NCI-H1694 (cell line): ENCODE data around the gene LYVE1.
A peak's percentile ranks its signal among the peaks of the same experiment; 100 is the strongest.

ENCODE experiments used
- DNase-seq: peaks from one replicate; lab custom pipeline; 2025; lab: John Stamatoyannopoulos, UW

LYVE1 gene

DNA sequence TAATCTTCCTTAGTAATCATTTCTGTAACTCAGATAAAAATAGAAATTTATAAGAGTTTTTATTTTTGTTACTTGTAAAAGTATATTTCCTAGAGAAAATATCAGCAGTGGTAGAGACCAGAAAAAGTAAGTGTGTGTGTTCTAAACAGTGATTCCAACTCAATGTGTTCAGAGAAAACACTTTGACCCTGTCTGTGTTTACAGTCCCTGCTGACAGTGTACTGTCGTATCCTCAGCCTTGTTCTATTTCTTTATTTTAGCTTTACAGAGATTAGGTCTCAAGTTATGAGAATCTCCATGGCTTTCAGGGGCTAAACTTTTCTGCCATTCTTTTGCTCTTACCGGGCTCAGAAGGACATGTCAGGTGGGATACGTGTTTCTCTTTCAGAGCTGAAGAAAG lies 10.2 kb downstream of the LYVE1 start:
- no peak for DNase-seq

DNA sequence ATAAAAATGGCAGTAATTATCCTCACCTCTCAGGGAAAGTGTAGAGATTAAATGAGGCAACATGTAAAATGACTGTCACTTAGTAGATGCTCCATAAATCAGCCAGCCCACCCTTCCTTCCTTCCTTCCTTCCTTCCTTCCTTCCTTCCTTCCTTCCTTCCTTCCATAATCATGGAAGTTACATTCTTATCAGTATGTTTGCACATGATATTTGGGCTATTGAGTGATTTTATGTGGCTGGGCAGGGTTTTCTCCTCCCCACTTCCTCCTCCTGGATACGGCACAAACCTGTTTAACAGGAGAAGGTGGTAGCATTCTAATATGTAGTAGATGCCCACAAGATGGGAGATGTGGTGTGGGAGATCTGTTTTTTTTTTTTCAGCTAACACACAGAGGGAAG lies 11.9 kb downstream of the LYVE1 start:
- DNase-seq, result no peak

DNA sequence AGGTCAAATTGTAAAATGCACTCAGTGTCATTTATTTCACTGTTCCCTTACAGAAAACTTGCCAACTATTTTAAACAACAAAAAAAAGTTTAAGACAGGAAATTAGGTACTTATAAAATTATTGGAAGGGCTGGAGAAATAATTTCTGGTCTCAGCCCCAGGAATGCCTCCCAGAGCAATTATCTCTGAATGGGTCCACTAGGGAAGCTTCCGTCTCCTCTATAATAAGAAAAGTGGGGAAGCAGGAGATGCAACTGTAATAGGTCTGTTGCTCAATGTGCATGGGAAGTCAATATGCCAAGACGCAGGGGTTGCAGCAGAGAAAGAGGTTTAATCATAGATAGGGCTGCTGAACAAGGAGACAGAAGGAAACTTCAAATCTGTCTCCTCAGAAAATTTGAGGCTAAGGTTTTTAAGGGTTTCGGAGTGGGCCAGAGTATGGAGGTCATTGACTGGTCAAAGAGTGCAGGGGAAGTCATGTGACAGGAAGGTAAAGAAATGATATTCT lies 16.6 kb downstream of the LYVE1 start:
- no peak for DNase-seq

DNA sequence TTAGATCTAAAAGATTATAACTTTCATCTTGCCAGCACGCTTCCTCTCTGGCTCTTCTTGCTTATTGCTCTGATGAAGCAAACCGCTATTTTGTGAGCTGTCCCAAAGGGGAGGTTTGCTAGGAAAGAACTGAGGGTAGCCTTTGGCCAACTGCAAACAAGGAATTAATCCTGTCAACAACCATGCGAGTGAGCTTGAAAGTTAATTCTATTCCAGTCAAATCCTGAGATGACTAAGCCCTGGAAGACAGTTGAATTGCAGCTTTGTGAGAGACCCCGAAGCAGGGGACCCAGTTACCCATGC lies 17.2 kb downstream of the LYVE1 start:
- DNase-seq, result no peak

DNA sequence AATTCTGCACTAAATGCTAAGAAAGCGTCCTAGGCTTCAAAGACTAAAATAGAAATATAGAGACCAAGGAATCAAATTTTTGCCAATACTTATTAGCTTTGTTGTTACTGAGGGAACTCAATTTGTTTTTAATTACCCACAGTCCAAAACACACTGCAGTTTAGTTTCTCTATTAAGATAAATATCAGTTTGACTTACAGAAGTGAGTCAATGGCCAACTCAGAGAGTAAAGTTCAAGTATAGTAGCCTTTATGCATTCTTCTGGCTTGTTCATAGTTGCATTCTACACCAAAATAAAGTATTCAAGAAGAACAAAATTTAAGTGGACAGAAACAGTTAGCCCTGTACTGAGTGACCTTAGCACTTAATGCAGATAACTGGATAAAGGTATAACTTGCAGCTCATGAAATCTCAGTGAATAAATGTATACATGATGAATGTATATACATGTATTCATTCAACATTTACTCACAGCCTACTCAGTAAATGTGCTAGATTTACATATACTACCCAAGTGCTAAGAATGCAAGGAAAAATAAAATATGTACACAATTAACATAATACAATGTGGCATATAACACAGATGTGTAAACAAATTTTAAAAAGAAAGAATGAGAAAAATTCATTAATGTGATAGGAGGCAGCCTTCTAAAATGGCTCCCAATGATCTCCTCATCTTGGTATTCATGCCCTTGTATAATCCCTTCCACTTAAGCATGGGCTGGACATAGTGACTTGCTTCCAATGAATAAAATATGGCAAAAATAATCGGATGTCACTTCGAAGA lies 17.8 kb downstream of the LYVE1 start:
- DNase-seq, result no peak

DNA sequence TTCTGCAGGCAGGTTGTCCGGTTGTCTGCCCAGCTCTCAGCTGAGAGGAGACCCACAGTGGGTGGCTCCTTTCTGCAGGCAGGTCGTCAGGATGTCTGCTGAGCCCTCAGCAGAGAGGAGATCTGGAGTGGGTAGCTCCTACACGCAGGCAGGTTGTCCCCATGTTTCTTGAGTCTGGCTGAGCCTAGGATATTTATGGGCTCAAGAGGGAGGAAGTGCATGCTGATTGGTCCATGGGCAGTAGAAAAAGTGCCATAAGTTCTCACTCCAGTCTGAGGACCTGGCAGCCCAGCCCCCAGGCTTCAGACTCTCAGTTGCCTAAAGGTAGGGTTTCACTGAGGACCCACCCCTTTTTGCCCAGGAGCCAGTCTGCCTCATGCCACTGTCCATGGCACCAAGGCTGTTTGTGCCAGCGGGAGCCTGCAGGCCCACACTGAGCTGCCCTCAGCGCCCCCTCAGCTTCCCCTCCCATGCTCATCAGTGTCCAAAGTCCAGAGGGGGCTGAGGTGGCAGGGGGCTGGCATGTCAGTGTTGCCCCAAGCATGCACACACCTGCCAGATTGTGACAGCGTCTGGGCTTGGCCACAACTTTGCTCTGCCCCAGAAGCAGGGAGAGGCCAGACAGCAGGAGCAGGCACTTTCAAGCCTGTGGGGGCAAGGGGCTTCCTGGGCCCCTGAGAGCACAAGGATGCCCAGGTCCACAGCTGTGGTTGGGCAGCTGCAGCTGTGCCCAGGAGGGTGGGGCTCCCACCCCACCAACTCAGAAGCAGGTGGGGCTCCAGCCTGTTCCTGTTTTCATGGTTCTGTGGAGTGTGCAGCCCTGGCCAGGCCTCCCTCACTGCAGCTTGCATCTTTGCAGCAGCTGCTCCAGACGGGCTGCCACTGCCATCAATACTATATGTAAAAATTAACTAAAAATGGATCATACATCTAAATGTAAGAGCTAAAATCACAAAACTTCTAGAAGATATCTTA lies 23.7 kb downstream of the LYVE1 start:
- no peak for DNase-seq

DNA sequence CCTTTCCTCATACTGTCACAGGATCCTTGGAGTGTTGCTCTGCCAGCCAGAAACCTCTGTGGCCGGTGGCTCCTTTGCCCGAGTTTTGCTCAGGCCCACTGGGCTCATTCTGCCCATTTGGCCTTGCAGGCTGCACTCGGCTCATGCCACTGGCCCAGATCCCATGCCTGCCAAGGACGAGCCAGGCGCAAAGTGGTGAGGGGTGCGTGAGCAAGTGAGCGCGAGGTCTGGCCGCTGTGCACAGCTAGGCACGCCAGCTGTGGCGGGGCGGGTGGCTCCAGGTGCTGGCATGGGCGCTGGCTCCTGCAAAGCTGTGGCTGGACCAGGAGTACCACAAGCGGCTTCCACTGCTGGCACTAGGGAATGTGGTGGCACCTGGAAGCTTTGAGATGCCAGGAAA lies 24.7 kb downstream of the LYVE1 start:
- DNase-seq, result no peak

DNA sequence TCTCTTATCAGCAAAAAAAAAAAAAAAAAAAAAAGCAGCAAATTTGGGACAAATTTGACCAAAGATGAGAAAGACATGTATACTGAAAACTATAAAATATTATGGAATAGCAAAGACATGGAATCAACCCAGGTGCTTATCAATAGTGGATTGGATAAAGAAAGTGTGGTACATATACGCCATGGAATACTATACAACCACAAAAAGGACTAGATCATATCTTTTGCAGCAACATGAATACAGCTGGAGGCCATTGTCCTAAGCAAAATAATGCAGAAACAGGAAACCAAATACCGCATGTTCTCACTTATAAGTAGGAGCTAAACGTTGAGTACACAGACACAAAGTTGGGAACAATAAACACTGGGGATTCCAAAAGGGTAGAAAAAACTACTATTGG lies 25.7 kb downstream of the LYVE1 start:
- no peak for DNase-seq

DNA sequence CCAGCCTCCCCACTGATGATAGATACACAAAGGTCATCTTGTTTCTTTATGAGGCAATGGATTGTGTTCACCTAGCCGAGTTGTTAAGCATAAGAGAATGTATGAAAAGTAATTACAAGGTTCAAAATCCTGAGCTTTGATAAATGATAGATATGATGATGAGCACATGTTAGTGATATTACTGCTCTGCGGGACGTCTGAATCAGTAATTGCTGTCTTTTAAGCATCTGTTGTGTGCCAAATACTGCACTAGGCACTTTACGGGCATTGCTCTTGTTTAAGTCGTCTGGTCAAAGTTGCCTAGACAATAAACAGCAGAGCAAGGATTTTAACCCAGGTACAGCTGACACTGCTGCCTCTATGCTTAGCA lies 26.9 kb downstream of the LYVE1 start:
- no peak for DNase-seq

DNA sequence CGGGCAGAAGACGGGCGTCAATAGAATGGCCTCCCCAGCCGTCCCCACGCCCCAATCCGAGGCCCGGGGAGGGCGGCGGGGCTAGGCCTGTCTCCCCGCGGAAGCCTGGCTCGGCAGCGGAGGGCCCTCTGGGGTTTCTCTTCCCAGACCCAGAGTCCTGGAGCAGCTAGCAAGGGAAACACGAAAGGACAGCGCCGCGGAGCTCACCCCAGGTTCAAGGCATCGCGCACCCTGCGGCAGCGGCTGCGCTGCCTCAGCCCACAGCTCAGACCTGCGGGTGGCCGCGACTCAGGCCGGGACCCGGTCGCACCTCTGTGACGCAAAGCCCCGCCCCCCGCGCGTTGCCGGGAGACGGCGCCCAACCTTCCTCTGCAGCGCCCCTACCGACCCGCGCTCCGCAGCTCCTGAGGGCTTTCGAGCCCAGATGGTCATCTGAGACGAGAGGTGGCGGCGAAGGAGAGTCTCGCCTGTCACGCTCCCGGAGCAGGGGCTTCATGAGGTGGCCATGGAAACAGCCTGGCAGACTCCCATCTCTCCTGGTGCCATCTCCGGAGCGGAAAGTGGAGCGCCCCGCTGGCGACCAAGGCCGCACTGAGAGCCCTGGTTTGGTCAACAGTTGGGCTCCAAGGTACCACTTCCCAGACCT lies 27.4 kb downstream of the LYVE1 start, which contains the start of gene RNF141:
RNF141 (minus strand) TSS at position 273 of the 646 bp plus-strand sequence. CDS start 7,029 bp downstream, outside the sequence.
- DNase-seq, result peak; percentile 64

DNA sequence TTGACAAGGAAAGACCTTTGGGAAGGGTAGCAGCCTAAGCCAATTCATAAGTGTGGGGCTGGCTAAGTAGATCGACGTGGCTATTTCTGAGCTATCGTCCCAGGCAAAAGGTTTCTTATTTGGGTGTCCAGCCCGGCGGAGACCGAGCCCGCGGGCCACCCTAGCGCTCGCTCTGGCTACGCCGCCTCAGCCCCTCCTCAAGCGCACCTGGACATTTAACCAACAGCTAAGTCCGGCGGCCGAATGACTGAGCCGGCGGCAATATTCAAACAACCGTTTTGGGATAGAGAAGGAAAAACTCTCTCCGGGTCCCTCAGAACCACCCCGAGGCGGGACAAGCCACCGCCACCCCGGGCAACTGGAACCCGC lies 27.9 kb downstream of the LYVE1 start:
- no peak for DNase-seq

DNA sequence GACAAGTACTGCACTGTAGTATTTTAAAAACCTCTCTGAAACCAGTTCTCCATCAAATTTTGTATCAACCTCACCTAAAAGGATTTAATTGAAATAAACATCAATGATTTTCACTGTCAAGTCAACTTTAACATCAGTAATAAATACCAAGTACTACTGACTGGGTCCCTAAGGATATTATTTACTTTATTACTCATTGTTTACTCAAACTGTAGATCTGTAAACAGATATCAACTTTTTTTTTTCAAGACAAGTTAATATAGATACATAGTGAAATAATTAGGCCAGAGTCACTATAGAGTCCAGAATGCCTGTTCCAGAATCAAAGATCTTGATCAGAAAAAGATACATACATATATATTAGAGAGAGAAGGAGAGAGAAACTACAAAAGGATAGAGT lies 29.1 kb downstream of the LYVE1 start:
- DNase-seq, result no peak

DNA sequence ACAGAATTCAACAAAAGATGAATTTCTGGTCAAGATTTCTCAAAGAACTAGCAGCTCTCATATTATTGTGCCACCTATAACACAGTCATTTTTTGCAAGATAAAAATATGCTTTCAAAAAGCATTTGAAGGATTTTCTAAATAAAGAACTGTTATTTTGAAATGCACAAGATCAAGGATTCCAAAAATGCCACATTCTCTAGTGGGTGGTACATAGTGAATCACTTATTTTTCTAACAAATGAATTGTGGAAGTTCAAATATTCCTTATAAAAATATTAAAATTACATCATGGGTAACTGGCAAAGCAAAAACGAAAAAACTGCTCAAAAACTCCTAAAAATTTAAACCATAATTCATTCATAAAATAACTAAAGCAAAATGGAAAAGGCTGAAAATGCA lies 29.5 kb downstream of the LYVE1 start:
- DNase-seq, result no peak

DNA sequence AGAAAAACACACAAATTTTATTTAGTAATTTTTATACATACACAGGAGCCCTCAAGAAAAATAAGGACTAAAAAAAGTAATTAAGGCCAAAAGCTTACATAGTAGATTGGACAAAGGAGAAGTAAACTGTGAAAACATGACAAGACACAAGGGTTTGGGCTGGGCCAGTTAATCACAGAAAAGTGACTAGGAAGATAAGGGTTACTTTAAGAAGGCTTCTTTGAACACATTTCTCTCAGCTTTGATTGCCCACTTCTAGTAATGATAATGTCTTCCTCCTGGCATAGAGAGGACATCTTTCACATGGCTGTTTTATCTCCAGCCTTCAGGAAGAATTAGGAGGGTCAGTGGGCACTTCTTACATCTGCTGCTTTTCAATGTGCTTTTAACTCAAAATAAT lies 30.9 kb downstream of the LYVE1 start:
- DNase-seq, result no peak

DNA sequence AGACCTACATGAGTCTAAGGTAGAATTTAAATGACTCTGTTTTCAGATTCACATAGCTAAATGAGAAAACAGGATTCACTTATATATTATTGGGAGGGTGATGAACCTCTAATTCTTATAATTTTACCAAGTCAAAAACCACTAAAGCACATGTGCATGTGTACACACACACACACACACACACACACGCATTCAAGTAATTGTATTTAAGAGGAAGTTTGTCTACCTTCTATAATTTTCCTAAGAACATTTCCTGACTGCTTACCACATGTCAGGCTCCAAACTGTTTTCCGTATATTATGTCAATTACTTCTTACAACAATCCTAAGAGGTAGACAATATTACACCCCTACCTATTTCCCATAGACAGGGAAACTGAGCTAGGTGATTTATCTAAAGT lies 34.1 kb downstream of the LYVE1 start:
- DNase-seq, result no peak

DNA sequence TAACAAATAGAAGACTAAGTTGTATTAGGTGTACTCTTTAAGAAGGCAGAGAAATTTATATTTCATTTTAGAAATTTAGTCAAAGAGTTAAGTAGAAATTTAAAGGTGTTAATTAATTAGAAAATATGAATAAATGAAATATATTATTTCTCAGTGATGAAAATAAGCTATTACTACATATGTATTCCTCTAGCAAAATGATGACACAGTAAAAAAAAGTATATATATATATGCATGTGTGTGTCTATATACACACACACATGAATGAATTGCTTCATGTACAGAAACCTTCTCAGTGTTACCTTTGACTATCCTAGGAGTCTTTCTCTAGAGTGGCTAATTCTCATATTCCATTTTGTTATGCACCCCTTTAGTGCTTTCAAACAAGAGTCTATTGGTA lies 35.1 kb downstream of the LYVE1 start:
- DNase-seq, result no peak

DNA sequence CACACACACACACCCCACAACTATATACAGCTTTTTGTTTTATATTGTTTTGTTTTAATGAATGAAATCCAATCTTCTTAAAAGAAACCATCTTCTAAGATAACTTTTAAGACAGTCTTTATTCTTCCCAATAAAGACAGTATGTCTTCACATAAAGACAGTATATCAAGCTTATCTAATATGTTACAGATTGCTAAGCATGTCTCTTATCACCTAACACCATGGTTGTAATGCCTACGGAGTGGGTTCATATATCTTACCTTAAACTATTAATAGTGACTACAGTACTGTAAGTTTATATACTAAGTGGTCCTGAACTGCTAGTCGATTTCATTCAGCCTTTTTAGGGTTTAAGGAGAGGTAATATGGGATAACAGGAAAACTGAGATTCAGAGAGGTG lies 35.9 kb downstream of the LYVE1 start:
- no peak for DNase-seq

DNA sequence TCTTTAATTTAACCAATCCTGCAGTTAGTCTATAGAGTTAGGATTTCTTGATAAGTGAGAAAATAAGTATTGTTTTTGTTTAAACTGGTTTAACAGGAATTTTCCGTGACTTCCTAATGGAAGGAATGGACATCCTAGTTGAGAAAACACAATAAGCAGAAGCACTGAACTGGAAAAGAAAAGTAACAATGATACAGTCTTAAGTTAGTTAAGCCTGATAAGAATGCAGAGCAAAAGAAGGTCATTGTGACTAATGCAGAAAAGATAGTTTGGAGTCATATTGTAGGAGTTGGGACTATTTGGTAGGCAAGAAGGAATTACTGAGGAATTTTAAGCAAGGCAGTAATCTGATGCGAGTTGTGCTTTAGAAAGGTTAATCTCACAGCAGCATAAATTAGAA lies 39.2 kb downstream of the LYVE1 start:
- no peak for DNase-seq

DNA sequence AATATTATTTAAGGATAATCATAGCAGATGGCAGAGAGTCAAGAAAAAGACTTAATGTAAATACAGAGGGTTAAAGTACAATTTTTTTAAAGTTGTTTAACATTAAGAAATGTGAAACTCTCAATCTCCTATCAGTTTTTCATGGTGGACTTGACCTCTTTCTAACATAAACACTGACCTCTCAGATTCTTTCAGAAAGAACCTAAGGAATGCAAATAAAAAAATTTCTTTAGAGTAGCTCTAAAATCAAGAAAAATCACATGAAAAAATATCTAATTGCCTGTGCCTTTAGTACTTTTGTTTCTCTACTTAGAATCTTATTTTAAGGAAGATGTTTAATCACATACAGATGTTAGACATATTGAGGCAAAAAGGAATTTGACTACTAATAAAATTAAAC lies 40.3 kb downstream of the LYVE1 start:
- no peak for DNase-seq

DNA sequence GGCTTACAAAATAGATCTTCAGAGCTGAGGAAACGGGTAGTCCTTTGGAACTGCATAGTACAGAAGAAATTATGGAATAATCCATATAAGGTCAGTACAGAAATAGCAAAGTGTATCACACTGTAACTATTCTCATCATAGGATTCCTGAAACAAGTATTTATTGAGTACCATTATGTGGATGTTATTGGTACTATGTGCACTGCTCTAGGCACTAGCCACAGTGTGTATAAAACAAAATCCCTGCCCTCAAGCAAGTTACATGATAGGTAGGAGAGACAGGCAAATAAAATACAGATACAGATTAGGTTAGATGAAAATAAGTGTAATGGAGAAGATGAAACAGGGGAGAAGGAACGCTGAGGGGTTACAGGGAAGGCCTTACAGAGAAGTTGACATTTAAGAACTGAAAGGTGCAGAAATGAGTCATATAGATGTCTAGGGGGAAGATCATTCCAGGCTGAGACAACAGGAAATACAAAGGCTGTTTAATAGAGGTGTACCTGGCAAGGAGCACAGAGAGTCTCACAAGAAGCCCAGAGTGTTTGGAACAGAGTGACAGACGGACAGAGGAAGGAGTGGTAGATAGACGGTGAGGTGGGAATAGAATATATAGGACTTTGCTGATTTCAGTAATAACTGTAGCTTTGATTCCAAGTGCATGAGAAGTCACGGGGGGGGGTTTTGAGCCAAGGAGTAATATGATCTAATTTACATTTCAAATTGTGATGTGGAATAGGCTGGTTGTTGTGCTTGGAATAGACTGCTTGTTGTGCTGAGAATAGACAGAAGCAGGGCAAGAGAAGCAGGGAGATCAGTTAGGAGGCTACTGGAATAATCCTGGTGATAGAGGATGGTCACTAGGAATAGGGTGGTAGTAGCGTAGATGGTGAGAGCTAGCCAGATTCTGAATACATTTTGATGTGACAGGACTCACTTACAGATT lies 41.2 kb downstream of the LYVE1 start:
- DNase-seq, result no peak

DNA sequence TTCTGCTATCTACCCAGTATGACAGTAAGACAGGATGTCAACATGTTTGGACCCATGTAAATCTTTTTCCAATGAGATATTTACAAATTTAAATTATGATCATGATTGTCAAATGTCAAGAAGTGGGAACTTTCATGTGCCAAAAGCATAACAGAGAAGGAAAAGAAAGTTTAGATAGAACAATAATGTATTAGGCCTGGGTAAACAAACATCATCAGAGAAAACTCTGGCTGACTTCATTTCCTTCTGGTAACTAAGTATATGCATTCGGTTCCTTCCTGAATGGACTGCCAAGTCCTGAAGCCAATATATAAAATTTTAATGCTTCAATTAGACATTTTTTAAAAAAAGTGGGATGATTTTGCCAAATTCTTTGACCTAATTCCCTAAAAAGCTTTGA lies 44.0 kb downstream of the LYVE1 start:
- no peak for DNase-seq

DNA sequence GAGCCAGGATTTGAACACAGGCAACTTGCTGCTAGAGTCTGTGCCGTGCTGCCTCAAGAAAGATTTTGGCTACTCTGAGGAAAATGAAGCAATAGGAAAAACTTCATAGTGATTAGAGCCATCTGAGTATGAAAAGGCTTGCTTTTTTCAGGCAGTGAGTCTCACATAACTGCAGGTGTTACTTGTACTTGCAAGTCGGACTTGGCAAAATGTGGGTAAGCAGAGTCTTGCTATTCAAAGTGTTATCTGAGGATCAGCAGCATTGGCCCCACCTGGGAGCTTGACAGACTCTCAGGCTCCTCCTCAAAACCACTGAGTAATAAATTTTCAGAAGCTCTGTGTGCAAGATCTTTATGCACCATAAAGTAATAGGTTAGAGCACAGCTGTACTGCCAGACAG lies 45.5 kb downstream of the LYVE1 start:
- DNase-seq, result no peak
